AG04450 (cell line): ENCODE results near the gene SAMD11. TPM values are rescaled to one million over a fixed set of nuclear protein-coding genes. Genes with fewer than 3 reads are reported as not detected.

ENCODE experiments used
- CTCF ChIA-PET: fragments of 300-600, 350-600 bp; formaldehyde crosslinking; extraction: SDS; loops from one replicate; lab custom pipeline; 2022; ENCODE audit warnings: antibody characterized with exemption, inconsistent platforms; lab: Charles Lee
- POLR2A ChIA-PET: fragments of 350-600 bp; formaldehyde crosslinking; extraction: SDS; loops from one replicate; lab custom pipeline; 2021; ENCODE audit warnings: antibody characterized with exemption, inconsistent platforms; lab: Yijun Ruan, JAX
- DNase-seq: peaks from one replicate; pipeline ENCODE4 v3.0.0-alpha.2; 2011; ENCODE audit warnings: low read depth, low spot score
- H3K27ac ChIP-seq: one replicate; pipeline ENCODE4 v1.5.1; 2012; ENCODE audit warnings: low read depth, low read length, control low read depth
- H3K27me3 ChIP-seq: one replicate; pipeline ENCODE4 v1.6.0; 2012; ENCODE audit warnings: low read length; ENCODE audit not compliant: control insufficient read depth, insufficient read depth
- H3K4me3 ChIP-seq: 2 replicates; pipeline ENCODE4 v1.5.1; 2011; ENCODE audit warnings: mild to moderate bottlenecking, low read depth, low read length, control low read depth
- H3K9me3 ChIP-seq: 2 replicates; pipeline ENCODE4 v1.5.1; 2012; ENCODE audit warnings: low read length; ENCODE audit not compliant: control insufficient read depth, insufficient read depth
- polyA plus RNA-seq: library from polyadenylated mRNA; depleted of rRNA; stranded (reverse); fragments of >200 nt; gene quantifications from 2 replicates; pipeline ENCODE4 v1.2.3, GENCODE V29; 2011
- TF ChIP-seq, protein P1 (sequence below): IDR thresholded peaks from 2 replicates; pipeline ENCODE4 v1.5.1; 2011; ENCODE audit warnings: low read depth, low read length, control low read depth, inconsistent platforms

Gene SAMD11
- polyA plus RNA-seq, 1 experiment: 1.6 TPM

DNA sequence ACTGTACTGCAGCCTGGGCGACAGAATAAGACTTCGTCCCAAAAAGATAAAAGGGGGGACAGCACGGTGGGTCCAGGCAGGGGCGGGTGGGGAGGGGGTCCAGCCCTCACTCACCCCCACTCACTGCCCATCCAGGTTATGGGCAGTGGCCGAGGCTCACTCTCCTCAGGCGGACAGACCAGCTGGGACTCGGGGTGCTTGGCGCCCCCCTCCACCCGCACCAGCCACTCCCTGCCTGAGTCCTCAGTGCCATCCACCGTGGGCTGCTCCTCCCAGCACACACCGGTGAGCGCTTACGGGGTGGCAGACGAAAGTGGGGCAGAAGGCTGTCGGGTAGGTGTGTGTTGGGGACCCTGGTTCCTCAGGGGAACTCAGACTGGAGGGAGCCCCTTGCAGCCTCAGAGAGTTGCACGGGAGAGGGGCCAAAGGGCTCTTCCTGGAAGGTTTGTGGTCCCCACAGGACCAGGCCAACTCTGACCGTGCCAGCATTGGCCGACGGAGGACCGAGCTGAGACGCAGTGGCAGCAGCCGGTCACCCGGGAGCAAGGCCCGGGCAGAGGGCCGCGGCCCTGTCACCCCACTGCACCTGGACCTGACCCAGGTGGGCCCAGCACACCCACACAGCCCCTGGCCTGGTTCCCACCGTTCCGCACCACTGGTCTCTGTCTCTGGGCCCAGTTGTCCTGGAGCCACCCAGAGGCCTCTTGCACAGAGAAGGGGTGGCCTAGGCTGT, 49.2 kb downstream of the SAMD11 start:
- TF ChIP-seq, protein P1, sequence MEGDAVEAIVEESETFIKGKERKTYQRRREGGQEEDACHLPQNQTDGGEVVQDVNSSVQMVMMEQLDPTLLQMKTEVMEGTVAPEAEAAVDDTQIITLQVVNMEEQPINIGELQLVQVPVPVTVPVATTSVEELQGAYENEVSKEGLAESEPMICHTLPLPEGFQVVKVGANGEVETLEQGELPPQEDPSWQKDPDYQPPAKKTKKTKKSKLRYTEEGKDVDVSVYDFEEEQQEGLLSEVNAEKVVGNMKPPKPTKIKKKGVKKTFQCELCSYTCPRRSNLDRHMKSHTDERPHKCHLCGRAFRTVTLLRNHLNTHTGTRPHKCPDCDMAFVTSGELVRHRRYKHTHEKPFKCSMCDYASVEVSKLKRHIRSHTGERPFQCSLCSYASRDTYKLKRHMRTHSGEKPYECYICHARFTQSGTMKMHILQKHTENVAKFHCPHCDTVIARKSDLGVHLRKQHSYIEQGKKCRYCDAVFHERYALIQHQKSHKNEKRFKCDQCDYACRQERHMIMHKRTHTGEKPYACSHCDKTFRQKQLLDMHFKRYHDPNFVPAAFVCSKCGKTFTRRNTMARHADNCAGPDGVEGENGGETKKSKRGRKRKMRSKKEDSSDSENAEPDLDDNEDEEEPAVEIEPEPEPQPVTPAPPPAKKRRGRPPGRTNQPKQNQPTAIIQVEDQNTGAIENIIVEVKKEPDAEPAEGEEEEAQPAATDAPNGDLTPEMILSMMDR: no peak
- CTCF ChIA-PET: no interaction called here
- DNase-seq: no peak
- Histone ChIP-seq H3K9me3 (peaks cover 6% of the 10 kb centered on the region; the same call in 1 of the 2 replicates), H3K27me3 (peaks cover 26% of the 10 kb centered on the region), H3K4me3 (no peak overlapping the region), H3K27ac (no peak overlapping the region)
- POLR2A ChIA-PET: no interaction called here

DNA sequence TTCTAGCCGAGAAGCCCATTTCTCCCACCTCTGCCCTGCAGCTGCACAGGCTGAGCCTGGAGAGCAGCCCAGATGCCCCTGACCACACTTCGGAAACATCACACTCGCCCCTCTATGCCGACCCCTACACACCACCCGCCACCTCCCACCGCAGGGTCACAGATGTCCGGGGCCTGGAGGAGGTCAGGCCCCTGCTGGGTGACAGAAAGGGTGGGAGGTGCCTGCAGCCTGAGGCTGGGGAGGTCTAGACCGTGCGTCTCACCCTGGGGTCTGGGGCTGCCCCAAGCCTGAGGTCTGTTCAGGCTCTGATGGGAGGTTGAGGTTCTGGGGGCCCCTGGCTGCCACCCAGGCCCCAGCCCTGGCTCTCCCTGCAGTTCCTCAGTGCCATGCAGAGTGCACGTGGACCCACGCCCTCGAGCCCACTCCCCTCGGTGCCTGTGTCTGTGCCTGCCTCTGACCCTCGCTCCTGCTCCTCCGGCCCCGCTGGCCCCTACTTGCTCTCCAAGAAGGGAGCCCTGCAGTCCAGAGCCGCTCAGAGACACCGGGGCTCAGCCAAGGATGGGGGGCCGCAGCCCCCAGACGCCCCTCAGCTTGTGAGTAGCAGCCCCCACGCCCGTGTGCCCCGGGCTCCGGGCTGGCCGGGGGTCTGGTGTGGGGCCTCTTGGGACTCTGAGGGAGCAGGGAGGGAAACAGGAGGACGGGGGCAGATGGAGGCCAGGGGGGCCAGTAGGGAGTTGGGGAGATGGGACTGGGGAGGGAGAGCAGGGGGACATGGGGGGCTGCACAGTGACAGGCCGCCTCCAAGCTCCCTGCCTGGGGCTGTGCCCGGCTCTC, 50.0 kb downstream of the SAMD11 start:
- no peak for DNase-seq
- POLR2A ChIA-PET: no interaction called here
- CTCF ChIA-PET: no interaction called here

DNA sequence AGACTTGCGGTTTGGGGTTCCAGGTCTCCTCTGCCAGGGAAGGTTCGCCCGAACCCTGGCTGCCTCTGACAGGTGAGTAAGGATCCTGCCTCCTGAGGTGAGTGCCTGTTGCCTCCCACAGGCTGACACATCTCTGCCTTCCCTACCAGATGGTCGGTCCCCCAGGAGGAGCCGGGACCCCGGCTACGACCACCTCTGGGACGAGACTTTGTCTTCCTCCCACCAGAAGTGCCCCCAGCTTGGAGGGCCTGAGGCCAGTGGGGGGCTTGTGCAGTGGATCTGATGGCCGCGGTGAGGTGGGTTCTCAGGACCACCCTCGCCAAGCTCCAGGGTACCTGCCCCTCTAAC, 50.5 kb downstream of the SAMD11 start:
- TF ChIP-seq, protein P1: no peak
- no peak for DNase-seq
- Histone ChIP-seq H3K4me3 (no peak overlapping the region), H3K27ac (no peak overlapping the region), H3K27me3 (peaks cover 26% of the 10 kb centered on the region), H3K9me3 (peaks cover 15% of the 10 kb centered on the region; the same call in 1 of the 2 replicates)
- ChIA-PET POLR2A (no interaction called here), CTCF (interaction anchor here (0.6 kb wide), 1 partner anchor 76 kb away, joined by 3 read pairs; no protein-coding TSS in a partner anchor)

More for the DNA sequence above, 50.0 kb downstream of the SAMD11 start:
- peaks cover 14% of the 10 kb centered on the region; the same call in 1 of the 2 replicates for H3K9me3 ChIP-seq
- no peak overlapping the region for H3K4me3 ChIP-seq
- TF ChIP-seq, protein P1: no peak
- H3K27ac ChIP-seq: no peak overlapping the region
- peaks cover 26% of the 10 kb centered on the region for H3K27me3 ChIP-seq

DNA sequence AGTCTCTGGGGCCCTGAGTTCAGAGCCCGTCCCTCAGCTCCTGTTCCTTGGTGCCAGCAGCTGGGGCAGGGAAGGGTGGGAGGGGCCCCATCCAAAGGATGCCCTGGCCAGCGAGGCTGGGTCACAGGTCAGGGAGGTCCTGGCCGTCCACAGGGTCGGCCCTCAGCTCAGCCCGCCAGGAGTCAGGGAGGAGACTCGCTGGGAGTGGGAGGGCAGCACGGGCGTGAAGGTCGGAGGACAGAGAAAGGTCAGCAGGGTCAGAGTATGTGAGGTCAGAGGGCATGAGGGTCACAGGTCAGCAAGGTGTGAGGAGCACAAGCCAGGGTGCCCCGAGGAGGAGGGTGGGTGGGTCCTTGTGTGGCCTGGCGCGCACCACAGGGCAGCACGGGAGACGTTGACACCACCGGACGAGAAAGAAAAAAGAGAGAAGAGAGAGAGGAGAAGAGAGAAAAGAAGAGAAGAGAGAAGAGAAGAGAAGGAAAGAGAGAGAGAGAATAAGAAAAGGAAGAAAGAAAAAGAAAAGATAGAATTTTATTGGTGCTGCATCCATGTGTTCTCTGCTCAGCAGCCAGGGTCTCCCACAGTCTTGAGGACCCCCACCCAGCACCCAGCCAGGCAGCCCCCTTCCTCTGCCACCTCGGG, 51.1 kb downstream of the SAMD11 start:
- no peak overlapping the region for H3K27ac ChIP-seq
- no peak for DNase-seq
- H3K27me3 ChIP-seq: peaks cover 26% of the 10 kb centered on the region
- H3K4me3 ChIP-seq: no peak overlapping the region
- TF ChIP-seq, protein P1: no peak
- ChIA-PET POLR2A (interaction anchor here (2.1 kb wide), 1 partner anchor 8 kb away, joined by 6 read pairs; the partner anchor contains the start of gene PLEKHN1), CTCF (interaction anchor here (0.6 to 2.2 kb wide), 2 partner anchors 70 to 76 kb away, joined by 3 to 14 read pairs; no protein-coding TSS in a partner anchor)
- peaks cover 15% of the 10 kb centered on the region; the same call in 1 of the 2 replicates for H3K9me3 ChIP-seq
